Stimulated activated CD4-positive, alpha-beta T cell treated with anti-CD3 and anti-CD28 coated beads, Interleukin-1b, Interleukin-23, amount 100 ng/mL, for 24 hours (primary cell): ENCODE measurements around the gene ZDHHC3.

Experiments
- DNase-seq, 4 experiments: peaks; one replicate each; pipeline ENCODE4 v3.0.0-alpha.2; 2020; ENCODE audit warnings: low read depth in 4 of 4, low spot score in 1 of 4

Gene ZDHHC3

DNA sequence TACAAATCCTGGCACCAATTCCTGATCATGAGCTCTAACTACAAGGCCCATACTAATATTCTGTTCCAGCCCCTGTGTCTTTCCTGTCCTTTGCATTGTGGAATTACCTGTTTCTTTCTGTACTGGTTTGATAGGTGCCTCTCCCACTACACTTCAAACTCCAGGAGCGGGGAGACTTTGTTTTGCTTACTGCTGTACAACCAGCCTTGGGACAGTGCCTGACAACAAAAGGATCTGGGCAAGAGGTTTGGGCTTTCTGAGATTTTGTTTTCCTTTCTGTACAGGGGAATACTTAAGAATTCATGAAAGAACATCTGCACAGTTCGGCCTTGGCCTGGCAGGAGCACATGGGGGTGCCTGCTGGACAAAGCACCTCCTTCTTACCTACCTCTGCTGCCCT lies 45.1 kb downstream of the ZDHHC3 start:
- DNase-seq, result no peak

DNA sequence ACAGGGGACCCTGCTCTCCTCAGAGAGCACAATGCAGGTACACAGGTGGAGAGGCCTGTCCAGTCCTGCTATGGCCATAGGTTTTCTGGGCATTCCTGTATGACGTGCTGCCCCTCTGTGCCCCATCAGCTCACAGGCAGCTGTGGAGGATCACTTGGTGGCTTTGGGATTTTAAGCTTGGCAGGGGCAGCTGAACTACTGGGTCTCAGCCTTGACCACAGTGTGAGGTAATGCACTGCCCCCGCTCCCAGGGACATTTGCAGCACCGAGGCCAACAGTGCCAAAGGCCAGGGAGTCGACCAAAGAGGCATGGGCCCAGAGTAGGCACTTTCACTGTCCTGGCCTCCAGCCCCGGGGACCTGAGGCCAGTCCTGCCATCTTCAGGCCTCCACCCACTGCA lies 46.2 kb downstream of the ZDHHC3 start:
- DNase-seq, result no peak

DNA sequence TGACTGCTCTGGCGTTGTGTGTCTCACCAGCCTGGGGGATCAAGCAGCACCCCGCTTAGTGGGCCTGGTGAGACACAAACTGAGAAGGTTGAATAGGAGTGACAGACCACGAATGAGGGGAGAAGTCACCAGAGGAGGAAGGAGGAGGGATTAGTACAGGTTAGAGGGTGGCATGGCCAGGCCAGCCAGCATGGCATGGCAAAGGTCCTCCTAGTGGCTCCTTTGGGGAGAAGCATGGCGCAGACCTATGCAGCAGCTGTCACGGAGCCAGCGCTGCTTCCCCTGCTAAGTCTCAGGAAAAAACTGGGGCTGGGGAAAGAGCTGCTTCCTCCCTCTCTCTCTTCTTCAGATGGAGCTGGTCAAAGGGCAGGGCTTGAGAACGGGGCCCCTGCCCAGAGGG lies 48.6 kb downstream of the ZDHHC3 start:
- no peak for DNase-seq

DNA sequence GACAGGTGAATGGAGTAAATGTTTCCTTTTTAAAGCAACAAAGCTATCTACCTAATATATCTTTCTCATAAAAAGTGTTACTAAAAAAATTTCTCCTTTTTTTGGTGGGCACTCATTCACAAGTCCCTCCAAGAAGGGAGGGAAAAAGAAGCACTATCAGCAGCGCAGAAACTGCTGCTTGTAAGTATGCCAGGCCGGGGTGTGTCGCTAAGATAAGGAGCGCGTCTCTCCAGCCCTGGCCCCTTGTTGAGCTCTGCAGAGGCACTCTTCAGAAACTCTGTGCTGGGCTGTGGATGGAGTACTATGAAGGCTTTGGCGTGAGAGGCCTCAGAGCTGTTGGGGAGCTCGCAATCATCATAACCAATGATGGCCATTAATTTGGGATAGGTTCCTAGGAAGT lies 49.1 kb downstream of the ZDHHC3 start:
- DNase-seq, result no peak

DNA sequence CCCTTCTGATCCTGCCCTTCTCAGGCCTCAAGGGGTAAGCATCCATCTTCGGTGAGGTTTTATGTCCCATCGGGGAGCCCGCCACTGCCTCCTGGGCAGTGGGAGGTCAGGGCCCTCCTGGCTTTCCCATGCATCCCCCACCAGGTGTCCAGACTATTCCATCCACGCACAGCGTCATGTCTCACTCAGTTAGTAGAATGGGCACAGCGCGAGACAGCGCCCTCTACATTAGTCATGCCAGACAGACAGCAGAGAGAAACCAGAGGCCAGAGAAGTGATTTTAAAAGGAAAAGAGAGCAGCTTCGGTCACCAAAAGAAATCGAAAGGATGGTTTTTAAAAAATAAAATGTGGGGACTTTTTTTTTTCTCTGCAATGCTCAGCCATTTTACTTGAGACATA lies 49.8 kb downstream of the ZDHHC3 start:
- DNase-seq, result no peak

DNA sequence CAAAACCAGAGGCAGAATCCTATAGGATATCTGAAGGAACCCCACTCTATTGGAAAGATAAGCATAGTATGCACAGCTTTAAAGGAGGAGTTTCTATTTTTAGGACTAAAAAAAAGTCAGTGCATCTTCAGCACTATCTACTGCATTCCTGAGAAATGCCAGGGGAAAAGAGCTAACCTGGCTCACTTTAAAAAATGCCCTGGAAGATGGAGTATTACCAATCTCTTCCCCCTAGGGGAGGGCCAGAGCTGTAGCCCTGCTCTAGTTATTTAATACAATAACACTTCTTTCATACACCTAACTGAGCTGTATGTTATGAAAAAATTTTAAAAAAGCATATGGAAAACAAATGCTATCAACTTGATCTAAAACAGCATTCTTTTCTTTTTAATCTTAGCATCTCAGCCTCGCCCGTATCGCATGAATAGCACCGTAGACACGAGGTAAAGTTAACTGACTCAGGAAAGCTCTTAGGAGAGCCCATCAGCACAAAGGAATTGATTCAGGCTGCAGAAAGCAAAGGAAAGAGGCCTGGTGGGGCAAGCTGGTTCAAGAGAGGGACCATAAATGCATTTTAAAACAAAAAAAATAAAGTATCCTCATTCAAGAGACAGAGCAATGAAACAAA lies 51.4 kb downstream of the ZDHHC3 start:
- DNase-seq, result no peak

DNA sequence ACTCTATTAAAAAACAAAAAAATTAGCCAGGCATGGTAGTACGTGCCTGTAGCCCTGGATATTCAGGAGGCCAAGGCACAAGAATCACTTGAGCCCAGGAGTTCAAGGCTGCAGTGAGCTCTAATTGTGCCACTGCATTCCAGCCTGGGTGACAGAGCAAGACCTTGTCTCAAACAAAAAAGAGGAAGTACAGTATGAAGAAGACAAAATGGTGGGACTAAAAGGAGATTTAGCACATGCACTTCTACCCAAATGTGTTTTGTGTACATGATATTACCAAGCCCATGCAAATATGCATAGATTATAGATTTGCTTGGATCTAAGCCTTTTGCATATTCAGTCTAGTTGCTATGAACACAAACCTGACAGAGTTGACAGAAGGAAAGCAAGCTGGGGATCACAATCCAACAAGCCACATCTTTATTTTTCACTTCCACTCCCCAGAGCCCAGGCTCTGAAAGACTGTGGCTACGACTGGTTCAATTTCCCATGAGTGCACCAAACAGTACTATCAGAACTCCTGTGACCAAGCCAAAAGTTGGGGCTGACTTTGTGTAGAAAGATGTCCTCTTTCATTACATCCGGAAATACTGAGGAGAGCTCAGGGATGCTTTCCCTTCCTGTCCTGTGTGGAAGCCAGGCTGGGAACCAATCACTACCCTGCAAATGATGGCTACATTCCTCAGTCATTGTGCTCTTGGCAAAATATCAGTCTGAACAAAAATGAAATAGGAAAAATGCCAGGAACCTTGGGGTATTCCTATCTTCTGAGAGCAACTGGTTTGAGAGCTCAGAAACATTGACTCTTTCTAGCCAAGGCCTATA lies 52.1 kb downstream of the ZDHHC3 start:
- no peak for DNase-seq

DNA sequence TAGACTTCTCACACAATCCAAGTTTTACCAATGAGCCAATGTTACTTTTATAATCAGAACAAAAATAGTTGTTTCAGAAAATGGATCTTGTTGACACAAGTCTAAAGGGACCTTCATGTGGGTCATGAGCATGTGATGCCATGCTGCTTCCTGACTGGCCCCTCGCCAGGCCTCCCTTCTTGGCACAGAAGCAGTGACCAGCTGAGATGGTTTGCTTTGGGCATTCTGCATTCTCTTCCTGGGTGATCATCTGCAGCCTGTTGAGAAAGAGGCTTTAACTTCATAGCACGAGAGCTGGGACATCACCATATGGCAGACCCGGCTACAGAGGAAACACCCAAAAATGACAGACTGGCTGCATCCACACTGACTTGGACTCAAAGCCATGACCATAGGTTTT lies 55.9 kb downstream of the ZDHHC3 start:
- DNase-seq, result no peak

DNA sequence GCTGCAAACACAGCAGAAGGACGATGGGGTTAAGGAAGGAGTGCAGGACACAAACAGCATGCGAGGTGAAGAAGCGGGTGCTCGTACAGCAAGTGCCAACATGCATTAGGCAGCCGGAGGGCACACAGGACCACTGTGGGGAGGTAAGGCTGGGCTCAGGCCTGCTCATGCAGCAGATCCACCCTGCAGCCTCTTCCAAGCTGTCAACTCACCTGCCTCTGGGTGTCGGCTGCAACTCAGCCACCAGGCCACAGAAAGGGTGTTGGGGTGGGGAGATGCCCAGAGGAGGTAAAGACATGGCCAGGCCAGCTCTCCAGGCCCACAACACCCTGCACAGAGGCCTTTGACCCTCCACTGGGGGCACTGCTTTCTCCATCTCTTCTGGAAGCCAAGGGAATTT lies 57.4 kb downstream of the ZDHHC3 start:
- DNase-seq, result no peak

DNA sequence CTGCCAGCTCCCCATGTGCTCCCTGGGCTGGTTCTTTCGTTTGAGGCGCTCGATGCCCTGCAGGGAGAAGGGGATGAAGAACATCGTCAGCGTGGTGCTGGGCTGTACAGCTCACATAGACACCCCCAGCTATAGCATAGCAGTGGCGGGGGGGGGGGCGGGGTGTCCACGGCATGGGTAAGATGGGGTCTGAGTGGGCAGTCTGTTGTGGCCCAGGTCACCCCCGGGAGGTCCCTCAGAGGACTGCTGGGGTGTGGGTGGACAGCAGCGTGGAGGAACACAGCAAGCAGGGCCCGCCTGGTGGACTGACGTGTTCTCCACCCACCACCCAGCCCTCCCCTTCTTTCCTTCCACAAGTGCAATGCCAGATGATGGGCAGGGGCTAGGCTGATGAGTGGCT lies 57.9 kb downstream of the ZDHHC3 start:
- DNase-seq, result no peak

DNA sequence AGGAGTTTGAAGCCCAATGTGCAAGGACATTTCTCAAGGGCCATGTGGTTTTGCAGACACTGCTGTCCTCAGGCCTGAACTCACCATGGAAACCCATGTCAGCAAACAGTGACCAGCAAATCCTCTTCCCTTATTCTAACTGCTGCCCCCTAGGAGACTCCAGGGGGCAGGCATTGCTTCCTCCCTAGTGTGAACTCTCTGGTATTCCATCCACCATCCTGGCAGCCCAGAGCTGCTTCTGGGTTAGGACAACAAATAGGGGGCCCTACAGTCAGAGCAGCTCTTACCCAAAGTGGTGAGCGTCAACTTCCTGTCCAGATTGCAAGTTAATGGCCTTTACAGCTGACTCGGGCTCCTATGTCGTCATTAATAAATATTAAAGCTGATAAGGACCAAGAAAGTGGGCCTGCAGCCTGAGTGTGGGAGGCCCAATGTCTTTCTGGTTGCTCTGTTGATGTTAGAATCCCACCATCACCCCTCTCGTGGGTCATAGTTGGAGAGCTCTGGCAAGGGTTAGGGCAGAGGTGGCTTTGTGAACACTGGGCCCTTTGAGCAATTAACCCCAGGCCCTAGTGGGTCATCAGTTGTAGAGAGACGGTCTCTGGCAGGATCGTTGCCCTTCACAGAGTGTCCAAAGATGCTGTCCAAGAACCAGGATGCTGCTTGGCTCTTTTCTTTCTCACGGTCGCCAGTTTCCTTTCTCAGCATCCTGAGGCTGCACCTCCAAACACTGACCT lies 60.1 kb downstream of the ZDHHC3 start:
- no peak for DNase-seq

DNA sequence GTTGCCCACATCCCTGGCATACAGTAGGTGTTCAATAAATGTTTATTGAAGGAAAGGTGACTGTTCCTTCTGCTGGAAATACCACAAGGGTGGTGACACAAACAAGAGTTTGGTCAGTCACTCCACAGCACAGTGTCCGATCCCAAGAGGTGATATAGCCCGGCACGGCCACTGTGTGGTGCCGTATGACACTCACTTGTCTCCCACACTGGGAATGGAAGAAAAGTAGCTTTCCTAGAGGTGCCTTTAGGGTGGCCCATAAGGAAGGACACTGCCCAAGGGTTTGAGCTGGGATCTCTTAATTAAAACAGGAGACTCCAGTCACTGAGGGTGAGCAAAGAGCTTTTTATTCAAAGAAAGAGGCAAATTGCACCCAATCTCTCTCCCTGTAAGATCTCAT lies 61.0 kb downstream of the ZDHHC3 start:
- DNase-seq, result no peak

DNA sequence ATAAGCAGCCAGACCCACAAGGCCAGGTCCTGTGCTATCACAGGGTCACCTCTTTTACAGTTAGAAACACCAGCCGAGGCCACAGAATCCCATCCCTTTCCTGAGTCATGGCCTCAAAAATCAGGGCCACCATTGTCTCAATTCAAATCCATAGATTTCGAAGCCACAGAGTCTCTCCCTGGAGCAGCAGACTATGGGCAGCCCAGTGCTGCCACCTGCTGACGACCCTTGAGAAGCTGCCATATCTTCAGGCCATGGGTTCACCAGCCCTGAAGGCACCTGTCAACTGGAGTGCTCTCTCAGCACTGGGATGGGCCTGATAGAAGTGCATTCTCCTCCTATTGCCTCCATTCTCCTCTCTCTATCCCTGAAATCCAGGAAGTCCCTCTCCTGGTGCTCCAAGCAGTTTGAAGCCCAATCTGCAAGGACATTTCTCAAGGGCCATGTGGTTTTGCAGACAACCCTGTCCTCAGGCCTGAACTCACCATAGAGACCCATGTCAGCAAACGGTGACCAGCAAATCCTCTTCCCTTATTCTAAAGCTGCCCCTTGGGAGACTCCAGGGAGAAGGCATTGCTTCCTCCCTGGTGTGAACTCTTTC lies 62.0 kb downstream of the ZDHHC3 start:
- DNase-seq, result peak; percentile 39 to 54 (median 46)

DNA sequence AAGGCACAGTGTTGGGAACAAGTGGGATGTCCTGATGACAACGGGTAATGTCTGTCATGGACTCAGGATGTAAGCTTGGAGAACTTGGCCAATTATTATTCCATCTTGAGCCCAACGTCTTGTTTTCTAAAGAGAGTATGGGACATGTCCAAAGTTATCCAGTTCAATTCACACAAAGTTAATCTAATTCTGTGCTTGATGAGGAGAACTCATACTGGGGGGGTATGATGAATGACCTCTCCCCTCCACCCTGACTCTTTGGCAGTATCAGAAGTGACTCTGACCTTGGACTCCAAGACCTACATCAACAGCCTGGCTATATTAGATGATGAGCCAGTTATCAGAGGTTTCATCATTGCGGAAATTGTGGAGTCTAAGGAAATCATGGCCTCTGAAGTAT lies 65.3 kb downstream of the ZDHHC3 start:
- no peak for DNase-seq

DNA sequence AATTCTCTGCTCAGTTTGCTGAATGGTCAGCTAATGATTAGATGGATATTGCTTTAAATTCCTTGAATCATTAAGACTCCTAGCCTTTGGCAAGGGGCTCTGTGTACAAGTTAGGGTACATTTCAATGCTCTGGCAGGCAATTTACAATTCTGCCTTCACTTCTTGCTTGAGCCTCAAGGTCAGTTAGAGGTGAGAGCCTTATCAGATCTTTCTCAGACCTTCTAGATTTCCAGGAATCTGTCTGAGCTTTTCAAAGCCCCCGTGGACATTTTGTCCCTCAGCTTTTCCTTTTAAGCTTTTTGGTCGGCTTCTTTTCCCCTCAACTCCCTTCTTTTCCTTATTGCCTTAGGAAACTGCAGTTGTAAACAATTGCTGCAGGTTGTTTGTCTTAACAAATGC lies 66.9 kb downstream of the ZDHHC3 start:
- DNase-seq, result no peak

DNA sequence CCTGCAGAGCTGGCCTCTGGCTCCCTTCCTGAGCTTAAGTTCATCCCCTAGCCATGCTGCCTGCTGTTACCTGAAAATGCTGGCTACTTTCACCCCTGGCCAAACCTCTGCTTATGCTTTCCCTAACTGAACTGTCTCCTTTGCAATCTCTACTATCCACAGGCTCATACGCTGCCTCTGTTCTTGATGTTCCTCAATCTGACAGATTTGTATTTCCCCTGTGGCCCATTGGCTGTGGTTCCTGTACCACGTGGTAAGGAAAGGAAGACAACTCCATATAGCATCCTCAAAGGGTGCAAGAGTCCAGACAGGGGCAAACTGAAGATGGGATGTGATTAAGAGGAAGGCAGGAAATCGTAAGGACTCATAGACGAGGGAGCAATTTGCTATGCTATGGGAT lies 68.4 kb downstream of the ZDHHC3 start:
- no peak for DNase-seq

DNA sequence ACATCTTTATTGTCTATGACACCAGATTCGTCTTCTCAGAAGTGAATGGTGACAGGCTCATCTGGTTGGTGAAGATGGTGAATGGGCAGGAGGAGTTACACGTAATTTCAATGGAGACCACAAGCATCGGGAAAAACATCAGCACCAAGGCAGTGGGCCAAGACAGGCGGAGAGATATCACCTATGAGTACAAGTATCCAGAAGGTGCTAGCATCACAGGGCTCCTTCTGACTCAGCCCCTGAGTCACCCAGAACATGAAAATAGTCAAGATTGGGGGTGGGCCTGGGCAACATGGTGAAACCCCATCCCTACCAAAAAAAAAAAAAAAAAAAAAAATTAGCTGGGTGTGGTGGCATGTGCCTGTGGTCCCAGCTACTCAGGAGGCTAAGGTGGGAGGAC lies 69.0 kb downstream of the ZDHHC3 start:
- DNase-seq, result peak in 1 of 4 experiments; percentile 3

DNA sequence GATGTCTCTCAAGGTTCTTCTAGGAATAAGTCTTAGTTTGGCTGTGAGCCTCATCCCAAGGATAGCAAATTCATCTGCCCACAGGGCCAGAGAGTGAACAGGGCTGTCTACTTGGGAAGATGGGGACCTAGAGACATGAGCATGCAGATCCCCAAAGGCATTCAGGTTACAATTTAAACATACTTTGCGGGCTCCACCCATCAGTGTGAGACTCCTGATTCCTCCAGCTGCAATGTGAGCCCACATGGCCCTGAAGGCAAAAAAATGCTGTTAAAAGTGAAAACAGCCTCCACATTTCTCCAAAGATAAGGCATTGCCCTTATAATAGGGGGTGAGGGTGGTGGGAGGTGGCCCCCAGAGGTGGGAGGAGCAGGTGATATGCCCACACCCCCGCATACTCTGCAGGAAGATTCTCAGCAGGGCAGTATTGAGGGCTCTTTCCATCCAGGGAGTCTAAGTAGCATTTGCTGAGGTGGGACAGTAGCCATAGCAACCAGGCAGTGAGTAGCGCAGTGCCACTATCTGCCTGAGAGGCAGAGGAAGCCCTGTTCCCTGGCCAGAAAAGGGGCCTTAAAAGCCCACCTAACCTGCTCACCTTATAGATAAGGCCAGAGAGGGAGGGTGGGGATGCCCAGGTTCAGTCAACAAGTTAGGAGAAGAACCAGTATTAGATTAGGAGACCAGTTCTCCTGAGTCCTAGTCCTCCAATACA lies 70.4 kb downstream of the ZDHHC3 start:
- DNase-seq, result no peak

DNA sequence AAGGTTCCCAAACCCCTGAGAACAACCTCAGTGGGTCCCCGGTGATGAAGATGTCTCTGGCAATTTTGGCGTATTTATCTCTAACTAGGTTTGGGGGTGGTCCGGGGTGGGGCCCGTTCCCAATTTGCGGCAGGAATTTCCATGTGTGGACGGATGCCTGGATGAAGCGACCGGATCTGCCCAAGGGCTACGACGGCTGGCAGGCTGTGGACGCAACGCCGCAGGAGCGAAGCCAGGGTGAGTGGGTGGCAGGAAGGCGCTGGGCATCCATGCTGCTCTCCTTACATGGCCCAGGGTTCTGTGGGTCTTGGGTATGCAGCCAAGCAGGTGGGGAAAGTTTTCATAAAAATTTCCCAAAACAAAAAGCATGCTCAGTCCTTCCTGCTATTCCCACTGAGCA lies 72.2 kb downstream of the ZDHHC3 start:
- no peak for DNase-seq

DNA sequence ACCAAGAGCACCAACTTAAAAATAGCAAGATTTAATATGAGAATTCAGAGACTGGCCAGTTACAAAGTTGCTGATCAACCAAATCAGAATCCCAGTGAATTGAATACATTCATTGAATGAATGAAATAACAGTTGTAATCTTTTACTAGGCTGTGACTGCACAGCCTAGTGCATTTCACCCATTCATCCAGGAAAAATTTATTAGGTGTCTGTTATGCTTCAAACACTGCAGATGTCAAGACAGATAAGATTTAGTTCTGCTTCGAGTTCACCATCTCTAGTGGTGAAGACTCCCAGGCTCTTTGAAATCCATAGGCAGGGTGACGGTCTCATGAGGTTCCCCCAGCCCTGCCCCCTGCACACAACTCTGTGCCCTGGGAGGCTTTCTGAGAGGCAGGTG lies 72.7 kb downstream of the ZDHHC3 start:
- no peak for DNase-seq

DNA sequence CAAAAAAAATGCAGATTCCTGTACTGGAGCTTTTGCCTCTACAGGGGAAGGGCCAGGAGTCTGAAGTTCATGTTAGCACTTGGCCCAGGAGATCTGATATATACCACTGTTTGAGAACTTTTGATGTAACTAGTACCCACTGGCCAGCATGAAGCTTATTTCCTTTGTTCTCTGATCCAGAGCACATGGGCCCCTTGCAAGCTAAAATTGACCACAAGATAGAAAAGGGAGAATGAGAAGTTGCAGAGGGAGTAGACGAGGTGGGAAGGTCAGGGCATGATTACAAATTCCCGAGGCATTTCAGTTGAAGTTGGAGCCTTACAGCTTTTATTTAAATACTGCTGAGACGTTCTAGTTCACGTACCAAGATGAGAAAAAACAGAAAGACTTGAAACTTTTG lies 73.3 kb downstream of the ZDHHC3 start:
- no peak for DNase-seq
